GF-D8 (cell line): ENCODE measurements around the gene SPRR2B.
"Not testable (repeated sequence)": the region's sequence is repeated elsewhere in the genome, so short reads cannot be mapped to it uniquely, and the experiment has no call there.

Source experiments
- DNase-seq: peaks from one replicate; lab custom pipeline; 2025; lab: John Stamatoyannopoulos, UW

The SPRR2B gene

GRCh38 chr1:153032677-153033308 is 38.6 kb downstream of the SPRR2B start:
- DNase-seq, result no peak

DNA sequence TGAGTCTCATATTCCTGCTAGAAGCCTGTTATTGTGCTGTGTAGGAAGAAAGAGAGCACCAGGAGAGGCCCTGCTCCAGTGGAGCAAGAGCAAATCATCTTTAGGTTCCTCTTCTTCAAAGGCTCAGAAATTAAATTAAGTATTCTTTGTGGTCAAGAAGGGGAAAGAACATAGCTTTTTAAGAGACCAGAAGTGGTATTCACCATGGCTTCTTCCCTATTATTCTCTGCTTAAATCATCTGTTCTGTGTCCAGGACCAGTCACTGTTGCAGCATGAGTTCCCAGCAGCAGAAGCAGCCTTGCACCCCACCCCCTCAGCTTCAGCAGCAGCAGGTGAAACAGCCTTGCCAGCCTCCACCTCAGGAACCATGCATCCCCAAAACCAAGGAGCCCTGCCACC is 39.3 kb downstream of the SPRR2B start:
- no peak for DNase-seq

DNA sequence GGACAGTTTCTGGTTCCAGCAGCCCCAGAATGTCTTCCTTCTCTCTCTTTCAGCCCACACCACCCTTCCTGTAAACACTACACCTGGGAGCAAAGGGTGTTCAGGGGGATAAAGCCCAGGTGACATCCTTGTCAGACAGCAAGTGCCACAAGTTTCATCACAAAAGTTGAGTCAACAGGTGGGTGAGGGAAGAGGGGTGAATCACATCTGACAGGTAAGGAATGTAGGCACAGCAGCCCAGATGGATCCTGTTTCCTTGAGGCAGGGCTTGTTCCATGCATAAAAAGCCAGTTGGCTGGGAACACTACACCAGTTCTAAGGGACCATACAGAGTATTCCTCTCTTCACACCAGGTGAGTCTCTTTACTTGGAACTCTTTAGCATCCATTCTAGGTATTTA is 40.5 kb downstream of the SPRR2B start, which contains the start of gene SPRR1B:
Gene SPRR1B, plus strand, starts transcription at position 309 of the 400 bp plus-strand sequence. CDS start 1,143 bp downstream, outside the sequence.
- DNase-seq, result no peak

DNA sequence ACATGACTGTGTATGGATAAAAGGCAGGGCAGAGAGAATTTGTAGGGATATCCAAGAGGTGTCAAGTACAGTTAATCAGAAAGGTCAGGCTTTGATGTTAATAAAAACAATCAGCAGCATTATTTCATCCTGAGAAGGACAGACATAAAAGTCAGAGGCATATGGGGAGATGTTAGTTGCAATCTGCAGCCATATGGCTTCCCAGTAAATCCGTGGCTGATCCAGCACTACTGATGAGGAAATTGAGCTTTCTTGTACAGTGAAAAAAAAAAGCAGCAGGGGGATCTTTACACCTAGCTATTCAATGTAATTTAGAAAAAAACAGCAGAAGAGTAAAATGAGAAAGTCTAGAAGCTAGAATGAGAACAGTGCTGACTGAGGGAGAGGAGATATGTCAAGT is 42.6 kb downstream of the SPRR2B start:
- DNase-seq, result no peak

- DNase-seq, result no peak
These were observed 45.6 kb downstream of the SPRR2B start for GRCh38 chr1:153025797-153026196.

- DNase-seq, result no peak
These were observed 47.0 kb downstream of the SPRR2B start for GRCh38 chr1:153024413-153024812.

GRCh38 chr1:153023109-153023508 is 48.3 kb downstream of the SPRR2B start:
- no peak for DNase-seq

DNA sequence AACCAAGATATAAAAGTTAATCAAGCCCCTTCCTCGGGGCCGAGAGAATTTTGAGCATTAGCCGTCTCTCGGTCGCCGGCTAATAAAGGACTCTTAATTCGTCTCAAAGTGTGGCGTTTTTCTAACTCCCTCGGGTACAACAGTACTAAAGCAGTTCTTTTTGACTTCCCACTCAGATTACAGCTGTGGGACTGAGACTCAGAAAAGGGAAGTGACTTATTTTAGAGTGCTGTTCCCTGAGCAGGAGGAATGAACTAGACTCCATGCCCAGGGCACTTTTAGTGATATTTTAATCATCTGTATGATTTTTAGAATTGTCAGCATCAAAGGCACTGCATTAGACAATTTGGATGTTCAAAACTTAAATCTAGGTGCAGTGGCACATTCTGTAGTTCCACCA is 49.1 kb downstream of the SPRR2B start:
- DNase-seq, result not testable (repeated sequence)

GRCh38 chr1:153021829-153022228 is 49.6 kb downstream of the SPRR2B start:
- DNase-seq, result not testable (repeated sequence)
